LHCN-M2 (cell line): ENCODE data around the gene SPSB3. TPM values are rescaled to one million over a fixed set of nuclear protein-coding genes. Genes with fewer than 3 reads are reported as not detected.
A peak's percentile ranks its signal among the peaks of the same experiment; 100 is the strongest.

Source experiments
- DNase-seq: peaks from one replicate; pipeline ENCODE4 v3.0.0-alpha.2; 2012; ENCODE audit warnings: low read depth
- total RNA-seq: library from RNA; depleted of rRNA; stranded (reverse); fragments of >200 nt; gene quantifications from 2 replicates; pipeline ENCODE4 v1.2.3, GENCODE V29; 2014

Gene SPSB3
- total RNA-seq, 1 experiment from 2014 or later: 27.2 TPM

GRCh38 chr16:1763521-1764511 is 18.6 kb downstream of the SPSB3 start:
- DNase-seq: no peak

GRCh38 chr16:1762879-1763520 is 19.4 kb downstream of the SPSB3 start:
- DNase-seq: no peak

- DNase-seq: no peak
These were observed 20.0 kb downstream of the SPSB3 start for GRCh38 chr16:1762196-1762878.

- DNase-seq: no peak
These were observed 20.6 kb downstream of the SPSB3 start for GRCh38 chr16:1761751-1762150.

GRCh38 chr16:1760911-1761310 is 21.5 kb downstream of the SPSB3 start:
- DNase-seq: no peak

GRCh38 chr16:1759511-1759910 is 22.9 kb downstream of the SPSB3 start:
- DNase-seq: no peak

GRCh38 chr16:1758923-1759322 is 23.4 kb downstream of the SPSB3 start:
- DNase-seq: no peak

GRCh38 chr16:1757714-1758461 is 24.5 kb downstream of the SPSB3 start:
- no peak for DNase-seq

GRCh38 chr16:1754204-1754603 is 28.2 kb downstream of the SPSB3 start:
- DNase-seq: no peak

- no peak for DNase-seq
These were observed 29.5 kb downstream of the SPSB3 start for GRCh38 chr16:1752853-1753252.

- no peak for DNase-seq
These were observed 30.4 kb downstream of the SPSB3 start for GRCh38 chr16:1751946-1752345.

GRCh38 chr16:1749152-1750117 is 32.9 kb downstream of the SPSB3 start:
- peak; percentile 73 for DNase-seq

- no peak for DNase-seq
These were observed 34.4 kb downstream of the SPSB3 start for GRCh38 chr16:1747934-1748333.

- peak; percentile 26 for DNase-seq
These were observed 35.6 kb downstream of the SPSB3 start for GRCh38 chr16:1746693-1747195.

GRCh38 chr16:1745900-1746692 is 36.3 kb downstream of the SPSB3 start:
- peak; percentile 98 for DNase-seq

GRCh38 chr16:1745181-1745899 is 37.0 kb downstream of the SPSB3 start:
- DNase-seq: peak; percentile 84

- DNase-seq: no peak
These were observed 38.0 kb downstream of the SPSB3 start for GRCh38 chr16:1744338-1744840.
